Measurements from ENCODE around the gene TTC9B.

Gene TTC9B

GRCh38 chr19:40200341-40201099, 17.7 kb downstream of the TTC9B start:
- no peak overlapping the region for H3K27ac ChIP-seq (replicated peaks)

DNA sequence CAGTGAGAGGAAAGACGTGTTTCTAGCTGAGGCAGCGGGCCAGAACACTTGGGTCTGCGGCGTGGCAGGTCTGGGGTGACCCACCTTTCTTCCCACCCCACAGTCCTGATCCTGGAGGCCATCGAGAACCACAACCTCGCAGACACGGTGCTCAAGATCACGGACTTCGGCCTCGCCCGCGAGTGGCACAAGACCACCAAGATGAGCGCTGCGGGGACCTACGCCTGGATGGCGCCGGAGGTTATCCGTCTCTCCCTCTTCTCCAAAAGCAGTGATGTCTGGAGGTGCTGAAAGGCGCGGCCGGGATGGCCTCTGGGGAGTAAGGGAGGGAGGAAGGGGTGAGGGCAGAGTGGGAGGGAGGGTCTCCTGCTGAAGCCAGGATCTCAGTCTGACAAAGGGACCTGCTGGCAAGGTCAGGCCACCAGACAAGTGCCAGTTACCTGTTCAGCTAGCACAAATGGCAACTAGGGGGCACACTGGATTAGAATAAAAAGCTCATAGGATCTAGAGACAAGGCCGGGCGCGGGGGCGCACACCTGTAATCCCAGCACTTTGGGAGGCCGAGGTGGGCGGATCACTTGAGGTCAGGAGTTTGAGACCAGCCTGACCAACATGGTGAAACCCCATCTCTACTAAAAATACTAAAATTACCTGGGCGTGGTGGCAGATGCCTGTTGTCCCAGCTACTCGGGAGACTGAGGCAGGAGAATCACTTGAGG, 19.8 kb downstream of the TTC9B start:
- DNase-seq (ENCODE audit: low read depth in 1 of 2, low spot score in 1 of 2) = no peak
- TF ChIP-seq POLR2AphosphoS5 (IDR thresholded peaks at IDR 0.05; ENCODE audit: low read depth) = no peak
- no peaks in the 10 kb centered on the region for H3K27me3 ChIP-seq (ENCODE audit: insufficient read depth, poor library complexity, severe bottlenecking)
- H3K27ac ChIP-seq (replicated peaks) = no peak overlapping the region
- H3K4me3 ChIP-seq (replicated peaks; ENCODE audit: insufficient read depth, low read length) = no peak overlapping the region

More at GRCh38 chr19:40200341-40201099, 17.7 kb downstream of the TTC9B start:
- TF ChIP-seq CTCF (IDR thresholded peaks at IDR 0.05; ENCODE audit: insufficient read depth, low read length) = no peak
- DNase-seq (ENCODE audit: low read depth in 1 of 2, low spot score in 1 of 2) = no peak
- H3K27me3 ChIP-seq (ENCODE audit: insufficient read depth, poor library complexity, severe bottlenecking) = no peaks in the 10 kb centered on the region
- no peak overlapping the region for H3K4me3 ChIP-seq (replicated peaks; ENCODE audit: insufficient read depth, low read length)

DNA sequence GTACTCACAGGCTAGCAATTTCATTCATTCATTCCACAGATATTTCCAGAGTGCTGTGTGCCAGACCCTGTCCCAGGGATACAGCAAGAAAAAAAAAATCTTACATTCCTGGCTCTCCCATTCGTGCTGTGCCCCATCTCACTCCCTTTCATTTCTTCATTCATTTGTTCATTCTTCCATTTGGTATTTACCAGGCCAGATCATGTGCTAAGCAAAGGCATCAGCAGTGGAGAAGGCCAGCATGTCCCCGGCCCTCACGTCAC, 24.7 kb downstream of the TTC9B start:
- no peaks in the 10 kb centered on the region for H3K27me3 ChIP-seq (ENCODE audit: insufficient read depth, poor library complexity, severe bottlenecking)
- DNase-seq (ENCODE audit: low read depth in 1 of 2, low spot score in 1 of 2) = no peak
- no peak overlapping the region for H3K4me3 ChIP-seq (replicated peaks; ENCODE audit: insufficient read depth, low read length)
- TF ChIP-seq SPI1 (IDR thresholded peaks at IDR 0.05; ENCODE audit: borderline replicate concordance, low read depth) (no peak), GABPA (IDR thresholded peaks at IDR 0.05; ENCODE audit: low read depth) (no peak), REST (IDR thresholded peaks at IDR 0.05; ENCODE audit: insufficient replicate concordance, low read depth) (no peak), CTCF (IDR thresholded peaks at IDR 0.05; ENCODE audit: insufficient read depth, low read length) (no peak), POLR2AphosphoS5 (IDR thresholded peaks at IDR 0.05; ENCODE audit: low read depth) (no peak)
- H3K27ac ChIP-seq (replicated peaks) = no peak overlapping the region

DNA sequence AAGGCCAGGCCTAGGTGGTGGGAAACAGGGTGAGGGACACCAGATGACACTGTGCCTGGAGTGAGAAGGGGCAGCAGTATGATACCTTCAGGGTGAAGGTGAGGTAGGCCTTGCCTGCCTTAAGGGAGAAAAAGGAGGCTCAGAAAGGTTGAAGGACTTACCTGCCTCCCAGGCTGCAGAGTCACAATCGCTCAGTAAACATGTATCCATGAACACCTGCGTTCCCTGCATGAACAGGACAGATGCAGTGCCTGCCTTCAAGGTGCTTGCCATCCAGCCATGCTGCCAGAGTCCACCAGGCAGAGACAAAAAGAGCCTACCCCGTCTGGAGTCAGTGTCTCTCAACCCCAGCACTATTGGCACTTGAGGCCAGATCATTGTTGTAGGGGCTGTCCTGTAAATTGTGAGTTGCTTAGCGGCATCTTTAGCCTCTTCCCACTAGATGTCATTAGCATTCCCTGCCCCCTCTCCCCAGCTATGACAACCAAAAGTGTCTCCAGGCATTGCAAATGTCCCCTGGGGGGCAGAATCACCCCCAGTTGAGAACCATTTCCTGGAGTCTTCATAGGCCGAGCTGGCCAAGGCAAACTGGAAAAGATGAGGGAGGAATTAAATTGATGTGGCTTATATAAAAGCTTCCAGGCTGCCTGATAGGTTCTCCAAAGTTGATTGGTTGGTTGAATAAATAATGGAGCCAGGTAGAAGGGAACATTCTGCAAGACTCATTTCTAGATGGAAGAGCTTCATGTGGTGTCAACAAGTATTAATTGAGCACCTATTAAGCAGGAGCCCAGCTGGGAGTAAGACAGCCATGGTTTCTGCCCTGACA, 25.2 kb downstream of the TTC9B start:
- TF ChIP-seq POLR2AphosphoS5 (IDR thresholded peaks at IDR 0.05; ENCODE audit: low read depth) (no peak), REST (IDR thresholded peaks at IDR 0.05; ENCODE audit: insufficient replicate concordance, low read depth) (no peak), GABPA (IDR thresholded peaks at IDR 0.05; ENCODE audit: low read depth) (no peak), CTCF (IDR thresholded peaks at IDR 0.05; ENCODE audit: insufficient read depth, low read length) (no peak), SPI1 (IDR thresholded peaks at IDR 0.05; ENCODE audit: borderline replicate concordance, low read depth) (no peak)
- no peaks in the 10 kb centered on the region for H3K27me3 ChIP-seq (ENCODE audit: insufficient read depth, poor library complexity, severe bottlenecking)
- DNase-seq (ENCODE audit: low read depth in 1 of 2, low spot score in 1 of 2) = no peak
- no peak overlapping the region for H3K27ac ChIP-seq (replicated peaks)
- no peak overlapping the region for H3K4me3 ChIP-seq (replicated peaks; ENCODE audit: insufficient read depth, low read length)
